ENCODE results near the gene ZNF19.

- TF ChIP-seq EZH2 (IDR thresholded peaks at IDR 0.05; ENCODE audit: borderline replicate concordance, low read depth, low read length, poor library complexity, severe bottlenecking) = no peak
- no peak for TF ChIP-seq CTCF (conservative IDR thresholded peaks at IDR 0.05; ENCODE audit: low read depth, low read length)
Observed at GRCh38 chr16:71515026-71515425, 25.9 kb upstream of the ZNF19 start.
